Mucosa of descending colon (tissue), 3 donors: ENCODE results near the gene AQP2. TPM values are rescaled to one million over a fixed set of nuclear protein-coding genes. Genes with fewer than 3 reads are reported as not detected.
"Not testable (repeated sequence)": the region's sequence is repeated elsewhere in the genome, so short reads cannot be mapped to it uniquely, and the experiment has no call there.

Experiments
- ATAC-seq: fragments of 200-7000 bp; cut with Tn5 transposase; one replicate; pipeline ENCODE4 v1.9.1; 2020; ENCODE audit warnings: mild to moderate bottlenecking, moderate library complexity
- DNase-seq, 3 donors: peaks; one replicate each; pipeline ENCODE4 v3.0.0-alpha.2; 2020
- H3K36me3 ChIP-seq: fragments of 200-600 bp; one replicate; pipeline ENCODE4 v1.8.0; 2021; ENCODE audit warnings: low read depth, mild to moderate bottlenecking
- H3K4me1 ChIP-seq: fragments of 200-600 bp; one replicate; pipeline ENCODE4 v1.8.0; 2021; ENCODE audit warnings: low read depth, mild to moderate bottlenecking
- H3K4me3 ChIP-seq: fragments of 200-600 bp; one replicate; pipeline ENCODE4 v1.8.0; 2021; ENCODE audit warnings: mild to moderate bottlenecking
- H3K9me3 ChIP-seq: fragments of 200-600 bp; one replicate; pipeline ENCODE4 v1.8.0; 2021; ENCODE audit warnings: mild to moderate bottlenecking
- intact Hi-C, 2 donors: fragments of 100-400 bp; cut with DNase I in 1 of 2; cut with micrococcal nuclease in 1 of 2; formaldehyde crosslinking; loops; one replicate each; pipeline versions ENCODE4 v1.11.0 to v1.11.1; 2022; cut with DNase I, micrococcal nuclease
- total RNA-seq, 3 donors: library from RNA; stranded (reverse); fragmentation: NEBNext Ultra II Directional in 2 of 3; extraction: Animal tissue kit (Norgen Biotek cat#: 25700) in 2 of 3; gene quantifications; one replicate each; pipeline versions ENCODE4 v1.2.1 to v1.2.4, GENCODE V29; 2021 to 2023
- TF ChIP-seq, protein P1 (sequence below): fragments of 200-600 bp; IDR thresholded peaks from one replicate; pipeline ENCODE4 v1.8.0; 2022; ENCODE audit warnings: antibody characterized with exemption, mild to moderate bottlenecking
- donor health status: DM: no; HTN: no; CAD: no; lungs with moderate emphysema.
- donor health status: DM: no; HTN: no; CAD: no.
- donor health status: DM: no; HTN: yes; CAD: no.

Gene AQP2
- total RNA-seq, 3 donors from 2014 or later: not detected

DNA sequence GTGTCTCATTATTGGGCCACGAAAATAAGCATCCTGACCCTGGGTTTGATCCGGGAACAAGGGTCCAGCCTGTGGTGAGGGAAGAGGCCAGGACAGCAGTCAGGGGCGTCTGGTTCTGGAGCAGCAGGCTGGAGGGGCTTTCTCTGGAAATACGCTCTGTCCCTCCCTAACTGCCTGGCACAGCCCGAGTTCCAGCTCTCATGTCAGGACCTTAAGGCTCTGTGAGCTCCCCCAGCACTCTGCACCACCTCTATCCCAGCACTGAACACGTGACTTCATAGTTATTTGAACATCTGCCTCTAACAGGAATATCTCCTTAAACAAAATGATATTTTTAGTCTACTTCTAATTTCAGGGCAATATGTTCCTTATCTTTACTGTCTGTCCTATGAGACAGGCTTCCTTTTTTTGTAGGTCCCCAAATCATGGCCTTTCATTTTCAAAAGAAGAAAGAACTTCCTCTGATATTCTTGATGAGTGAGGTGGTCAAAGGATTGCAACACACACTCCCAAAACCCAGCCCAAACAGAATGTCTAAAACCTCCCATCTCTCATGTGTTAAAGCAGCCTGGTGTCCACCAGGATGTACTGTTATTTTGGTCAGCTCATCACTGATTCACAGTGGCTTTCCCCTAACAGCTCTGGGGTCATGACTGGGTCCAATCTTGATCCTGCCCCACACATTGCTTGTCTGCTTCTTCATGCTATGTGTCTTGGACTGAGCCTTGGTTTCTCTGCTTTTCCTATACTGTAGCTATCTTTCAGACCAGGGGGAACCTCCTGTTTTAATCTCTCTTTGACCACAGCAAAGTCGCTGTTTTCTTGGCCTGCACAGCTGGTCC, 31.9 kb downstream of the AQP2 start:
- Histone ChIP-seq H3K4me3 (no peak overlapping the region), H3K9me3 (no peaks in the 10 kb centered on the region), H3K4me1 (no peaks in the 10 kb centered on the region), H3K36me3 (no peaks in the 10 kb centered on the region)
- DNase-seq: no peak
- ATAC-seq: no peak
- TF ChIP-seq, protein P1, sequence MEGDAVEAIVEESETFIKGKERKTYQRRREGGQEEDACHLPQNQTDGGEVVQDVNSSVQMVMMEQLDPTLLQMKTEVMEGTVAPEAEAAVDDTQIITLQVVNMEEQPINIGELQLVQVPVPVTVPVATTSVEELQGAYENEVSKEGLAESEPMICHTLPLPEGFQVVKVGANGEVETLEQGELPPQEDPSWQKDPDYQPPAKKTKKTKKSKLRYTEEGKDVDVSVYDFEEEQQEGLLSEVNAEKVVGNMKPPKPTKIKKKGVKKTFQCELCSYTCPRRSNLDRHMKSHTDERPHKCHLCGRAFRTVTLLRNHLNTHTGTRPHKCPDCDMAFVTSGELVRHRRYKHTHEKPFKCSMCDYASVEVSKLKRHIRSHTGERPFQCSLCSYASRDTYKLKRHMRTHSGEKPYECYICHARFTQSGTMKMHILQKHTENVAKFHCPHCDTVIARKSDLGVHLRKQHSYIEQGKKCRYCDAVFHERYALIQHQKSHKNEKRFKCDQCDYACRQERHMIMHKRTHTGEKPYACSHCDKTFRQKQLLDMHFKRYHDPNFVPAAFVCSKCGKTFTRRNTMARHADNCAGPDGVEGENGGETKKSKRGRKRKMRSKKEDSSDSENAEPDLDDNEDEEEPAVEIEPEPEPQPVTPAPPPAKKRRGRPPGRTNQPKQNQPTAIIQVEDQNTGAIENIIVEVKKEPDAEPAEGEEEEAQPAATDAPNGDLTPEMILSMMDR: no peak
- intact Hi-C loops: no loop called here

- no peaks in the 10 kb centered on the region for H3K36me3 ChIP-seq
- ATAC-seq (peak; percentile 68), DNase-seq (peak in 1 of 3 donors; percentile 27)
- no peak overlapping the region for H3K4me3 ChIP-seq
- TF ChIP-seq, protein P1: no peak
- intact Hi-C loops: no loop called here
- H3K4me1 ChIP-seq: no peaks in the 10 kb centered on the region
- no peaks in the 10 kb centered on the region for H3K9me3 ChIP-seq
Observed at GRCh38 chr12:49983892-49984291, 33.4 kb downstream of the AQP2 start.

GRCh38 chr12:49984476-49985359, 34.2 kb downstream of the AQP2 start:
- ATAC-seq: peak; percentile 15
- no peaks in the 10 kb centered on the region for H3K4me1 ChIP-seq
- intact Hi-C loops: no loop called here
- H3K9me3 ChIP-seq: no peaks in the 10 kb centered on the region
- no peaks in the 10 kb centered on the region for H3K36me3 ChIP-seq
- TF ChIP-seq, protein P1: no peak
- no peak overlapping the region for H3K4me3 ChIP-seq
- DNase-seq: no peak

DNA sequence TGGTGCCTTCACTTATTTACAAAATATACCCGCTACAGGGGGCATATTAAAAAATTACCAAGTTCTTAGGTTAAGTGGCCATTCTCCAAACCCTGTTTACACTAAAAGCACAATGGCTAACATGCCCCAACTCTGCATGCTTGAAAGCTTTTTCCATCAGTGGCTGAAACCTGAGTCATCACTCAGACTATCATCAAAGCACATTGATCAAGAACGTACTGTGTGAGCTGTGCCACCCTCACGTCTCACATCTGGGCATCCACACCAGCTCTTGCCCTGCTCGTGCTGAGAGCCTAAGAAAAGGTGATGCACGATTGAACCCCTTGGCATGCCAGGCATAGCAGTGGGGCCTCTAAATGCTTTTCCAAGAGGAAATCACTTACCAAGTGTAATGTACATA, 35.4 kb downstream of the AQP2 start:
- Histone ChIP-seq H3K4me3 (no peak overlapping the region), H3K36me3 (no peaks in the 10 kb centered on the region), H3K4me1 (no peaks in the 10 kb centered on the region), H3K9me3 (no peaks in the 10 kb centered on the region)
- TF ChIP-seq, protein P1: no peak
- intact Hi-C loops: no loop called here
- DNase-seq (no peak), ATAC-seq (no peak)

DNA sequence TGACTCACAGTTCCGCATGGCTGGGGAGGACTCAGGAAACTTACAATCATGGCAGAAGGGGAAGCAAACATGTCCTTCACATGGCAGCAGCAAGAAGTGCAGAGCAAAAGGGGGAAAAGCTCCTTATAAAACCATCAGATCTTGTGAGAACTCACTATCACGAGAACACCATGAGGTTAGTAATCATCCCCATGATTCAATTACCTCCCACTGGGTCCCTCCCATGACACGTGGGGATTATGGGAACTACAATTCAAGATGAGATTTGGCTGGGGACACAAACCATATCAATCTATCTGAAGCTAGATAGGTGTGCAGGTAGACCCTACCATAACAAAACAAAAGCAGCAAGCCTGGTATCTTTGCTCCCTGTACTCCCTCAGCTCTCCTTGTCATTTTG, 35.9 kb downstream of the AQP2 start:
- ATAC-seq, H3K4me1 ChIP-seq, DNase-seq, H3K36me3 ChIP-seq, H3K4me3 ChIP-seq, intact Hi-C loops, H3K9me3 ChIP-seq: not testable (repeated sequence)
